ENCODE results near the gene PPP3CA.

- TF ChIP-seq IKZF5 (CRISPR knock-in tag; IDR thresholded peaks at IDR 0.05) (no peak), POLR2A (IDR thresholded peaks at IDR 0.05; ENCODE audit: insufficient read depth in 1 of 2, low read depth in 2 of 2, low read length in 2 of 2) (no peak), SUZ12 (IDR thresholded peaks at IDR 0.05; ENCODE audit: low read depth, low read length) (no peak), MXI1 (IDR thresholded peaks at IDR 0.05; ENCODE audit: borderline replicate concordance, low read depth, low read length) (no peak), CTCF (CRISPR knock-in tag; IDR thresholded peaks at IDR 0.05) (no peak), NFIC (IDR thresholded peaks at IDR 0.05; ENCODE audit: low read length) (no peak), PBX3 (CRISPR knock-in tag; IDR thresholded peaks at IDR 0.05; ENCODE audit: borderline replicate concordance) (no peak), SSRP1 (CRISPR knock-in tag; IDR thresholded peaks at IDR 0.05) (no peak), RBFOX2 (IDR thresholded peaks at IDR 0.05; ENCODE audit: low read depth, low read length) (no peak), FOXM1 (CRISPR knock-in tag; IDR thresholded peaks at IDR 0.05) (no peak)
These were observed 47.3 kb downstream of the PPP3CA start for GRCh38 chr4:101299899-101300540.
